PC-3 (cell line): ENCODE results near the gene GDF2. TPM values are rescaled to one million over a fixed set of nuclear protein-coding genes. Genes with fewer than 3 reads are reported as not detected.

ENCODE experiments used
- ATAC-seq: fragments of 200-7000 bp; cut with Tn5 transposase; 2 replicates; pipeline ENCODE4 v1.9.1; 2020; ENCODE audit warnings: mild to moderate bottlenecking, moderate library complexity
- BruUV-seq: library from RNA; stranded (reverse); fragments of 400-500 nt; replicated peaks from 2 replicates; lab custom pipeline; 2021; lab: Mats Ljungman, UMichigan
- CTCF ChIA-PET: fragments of 300-600 bp; sonication (Branson Sonifier 250); formaldehyde crosslinking; loops from one replicate; lab custom pipeline; 2022; ENCODE audit warnings: antibody characterized with exemption; lab: Charles Lee
- POLR2A ChIA-PET: fragments of 300-600 bp; sonication (Branson Sonifier 250); formaldehyde crosslinking; loops from one replicate; lab custom pipeline; 2022; ENCODE audit warnings: antibody characterized with exemption; ENCODE audit not compliant: unreplicated experiment; lab: Charles Lee
- DNase-seq: peaks from one replicate; pipeline ENCODE4 v3.0.0-alpha.2; 2015
- H2AFZ ChIP-seq: fragments of 300-600 bp; sonication (generic); 2 replicates; pipeline ENCODE4 v1.6.0; 2016; ENCODE audit warnings: antibody characterized with exemption, low read length
- H3F3A ChIP-seq: fragments of 300-600 bp; sonication (generic); one replicate; pipeline ENCODE4 v1.6.0; 2017; ENCODE audit warnings: antibody characterized with exemption, low read length, control low read depth, mild to moderate bottlenecking; ENCODE audit not compliant: unreplicated experiment
- H3K27ac ChIP-seq: fragments of 300-600 bp; sonication (generic); 2 replicates; pipeline ENCODE4 v1.5.1; 2016; ENCODE audit warnings: mild to moderate bottlenecking, low read length
- H3K27me3 ChIP-seq: fragments of 300-600 bp; sonication (generic); 2 replicates; pipeline ENCODE4 v1.6.1; 2016; ENCODE audit warnings: low read length, mixed read lengths
- H3K36me3 ChIP-seq: fragments of 300-600 bp; sonication (generic); 2 replicates; pipeline ENCODE4 v1.6.1; 2016; ENCODE audit warnings: low read depth, mixed run types, low read length, mixed read lengths
- H3K4me1 ChIP-seq: fragments of 300-600 bp; sonication (generic); 2 replicates; pipeline ENCODE4 v1.5.1; 2016; ENCODE audit warnings: low read length; ENCODE audit not compliant: insufficient read depth
- H3K4me2 ChIP-seq: fragments of 300-600 bp; sonication (generic); 2 replicates; pipeline ENCODE4 v1.6.0; 2016; ENCODE audit warnings: low read length
- H3K4me3 ChIP-seq: fragments of 300-600 bp; sonication (generic); 2 replicates; pipeline ENCODE4 v1.5.1; 2016; ENCODE audit warnings: mild to moderate bottlenecking, low read length, mixed read lengths
- H3K79me2 ChIP-seq: fragments of 300-600 bp; sonication (generic); 2 replicates; pipeline ENCODE4 v1.6.1; 2017; ENCODE audit warnings: low read length, mixed read lengths
- H3K9ac ChIP-seq: fragments of 300-600 bp; sonication (generic); 2 replicates; pipeline ENCODE4 v1.6.0; 2016; ENCODE audit warnings: mild to moderate bottlenecking, low read length
- H3K9me2 ChIP-seq: fragments of 300-600 bp; sonication (generic); replicated peaks from 2 replicates; pipeline ENCODE4 v1.6.1; 2016; ENCODE audit warnings: mixed run types, low read length, mixed read lengths
- H3K9me3 ChIP-seq: fragments of 300-600 bp; sonication (generic); 2 replicates; pipeline ENCODE4 v1.6.1; 2016; ENCODE audit warnings: low read length, mixed read lengths
- H4K20me1 ChIP-seq: fragments of 300-600 bp; sonication (generic); 2 replicates; pipeline ENCODE4 v1.6.1; 2016; ENCODE audit warnings: low read length, mixed read lengths
- CTCF ChIP-seq: fragments of 300-600 bp; sonication (generic); conservative IDR thresholded peaks from 2 replicates; pipeline ENCODE4 v1.5.1; 2017; ENCODE audit warnings: antibody characterized with exemption, low read depth, mild to moderate bottlenecking, low read length
- EZH2 ChIP-seq: fragments of 300-600 bp; sonication (generic); IDR thresholded peaks from one replicate; pipeline ENCODE4 v1.6.1; 2017; ENCODE audit warnings: antibody characterized with exemption, mild to moderate bottlenecking, low read length; ENCODE audit not compliant: unreplicated experiment
- EZH2phosphoT487 ChIP-seq: fragments of 300-600 bp; sonication (generic); IDR thresholded peaks from 2 replicates; pipeline ENCODE4 v1.6.1; 2018; ENCODE audit warnings: mild to moderate bottlenecking, antibody characterized with exemption, low read length, borderline replicate concordance
- intact Hi-C: fragments of 100-400 bp; cut with micrococcal nuclease; formaldehyde crosslinking; loops from 2 replicates; pipeline ENCODE4 v1.9.0; 2023
- total RNA-seq: library from RNA; depleted of rRNA; stranded (reverse); fragments of >200 nt; gene quantifications from 2 replicates; pipeline ENCODE4 v1.2.3, GENCODE V29; 2014

The GDF2 gene
- total RNA-seq, 1 experiment from 2014 or later = not detected

GRCh38 chr10:47286591-47287315 is 35.5 kb upstream of the GDF2 start:
- Histone ChIP-seq H2AFZ (no peak overlapping the region), H3K4me1 (no peaks in the 10 kb centered on the region), H4K20me1 (no peaks in the 10 kb centered on the region), H3K9ac (no peak overlapping the region), H3F3A (no peaks in the 10 kb centered on the region), H3K36me3 (no peaks in the 10 kb centered on the region), H3K27ac (no peak overlapping the region), H3K9me3 (no peaks in the 10 kb centered on the region), H3K27me3 (peaks cover 8% of the 10 kb centered on the region; the same call in 1 of the 2 replicates), H3K4me2 (no peak overlapping the region), H3K79me2 (no peaks in the 10 kb centered on the region), H3K9me2 (no peaks in the 10 kb centered on the region), H3K4me3 (no peak overlapping the region)
- ChIA-PET CTCF (no interaction called here), POLR2A (no interaction called here)
- no TSS peak for BruUV-seq
- ATAC-seq (no peak), DNase-seq (no peak)
- intact Hi-C loops = no loop called here
- TF ChIP-seq CTCF = no peak
- TF ChIP-seq EZH2phosphoT487 = no peak
- no peak for TF ChIP-seq EZH2

GRCh38 chr10:47287365-47287802 is 34.9 kb upstream of the GDF2 start:
- TF ChIP-seq CTCF (no peak), EZH2phosphoT487 (no peak), EZH2 (no peak)
- POLR2A ChIA-PET = no interaction called here
- Histone ChIP-seq H3K9me2 (no peaks in the 10 kb centered on the region), H3K27ac (no peak overlapping the region), H3K27me3 (0 out of 2 replicates have a peak, but pooled peaks cover 7% of the 10 kb centered on the region), H3K4me3 (no peak overlapping the region), H3K4me2 (no peak overlapping the region), H4K20me1 (no peaks in the 10 kb centered on the region), H3K36me3 (no peaks in the 10 kb centered on the region), H3K79me2 (no peaks in the 10 kb centered on the region), H2AFZ (no peak overlapping the region), H3K4me1 (no peaks in the 10 kb centered on the region), H3K9ac (no peak overlapping the region), H3K9me3 (no peaks in the 10 kb centered on the region), H3F3A (no peaks in the 10 kb centered on the region)
- peak; percentile 3 for DNase-seq
- intact Hi-C loops = no loop called here
- CTCF ChIA-PET = no interaction called here
- no TSS peak for BruUV-seq
- no peak for ATAC-seq

GRCh38 chr10:47287805-47288204 is 34.4 kb upstream of the GDF2 start:
- intact Hi-C loops = no loop called here
- Histone ChIP-seq H3K27me3 (peaks cover 7% of the 10 kb centered on the region; the same call in 1 of the 2 replicates), H2AFZ (no peak overlapping the region), H3K36me3 (no peaks in the 10 kb centered on the region), H3F3A (no peaks in the 10 kb centered on the region), H3K4me3 (no peak overlapping the region), H3K4me2 (no peak overlapping the region), H4K20me1 (no peaks in the 10 kb centered on the region), H3K4me1 (no peaks in the 10 kb centered on the region), H3K9ac (no peak overlapping the region), H3K9me2 (no peaks in the 10 kb centered on the region), H3K9me3 (no peaks in the 10 kb centered on the region), H3K27ac (no peak overlapping the region), H3K79me2 (no peaks in the 10 kb centered on the region)
- BruUV-seq = no TSS peak
- TF ChIP-seq EZH2 (no peak), CTCF (no peak), EZH2phosphoT487 (no peak)
- no peak for ATAC-seq
- DNase-seq = no peak
- POLR2A ChIA-PET = no interaction called here
- CTCF ChIA-PET = no interaction called here
